H9 (cell line): ENCODE results near the gene NPHP4. TPM values are rescaled to one million over a fixed set of nuclear protein-coding genes. Genes with fewer than 3 reads are reported as not detected.

Experiments used
- DNase-seq: peaks from one replicate; pipeline ENCODE4 v3.0.0-alpha.2; 2017
- H2AFZ ChIP-seq: one replicate; pipeline ENCODE4 v1.6.1; 2013; ENCODE audit warnings: mild to moderate bottlenecking, low read length, control low read depth, moderate library complexity
- H2AK5ac ChIP-seq: 2 replicates; pipeline ENCODE4 v1.6.1; 2013; ENCODE audit warnings: low read length, control low read depth, mixed read lengths; ENCODE audit not compliant: insufficient read length
- H2BK120ac ChIP-seq: one replicate; pipeline ENCODE4 v1.6.1; 2013; ENCODE audit warnings: low read depth, mild to moderate bottlenecking, low read length, control low read depth, inconsistent platforms; ENCODE audit not compliant: poor library complexity, severe bottlenecking
- H2BK12ac ChIP-seq: 2 replicates; pipeline ENCODE4 v1.6.1; 2013; ENCODE audit warnings: low read length, control low read depth, mixed read lengths, low read depth; ENCODE audit not compliant: insufficient read length
- H2BK15ac ChIP-seq: 2 replicates; pipeline ENCODE4 v1.6.1; 2013; ENCODE audit warnings: low read depth, low read length, control low read depth
- H2BK20ac ChIP-seq: one replicate; pipeline ENCODE4 v1.6.1; 2013; ENCODE audit warnings: low read depth, mild to moderate bottlenecking, low read length, control low read depth, inconsistent platforms; ENCODE audit not compliant: poor library complexity, severe bottlenecking
- H2BK5ac ChIP-seq: 2 replicates; pipeline ENCODE4 v1.6.1; 2013; ENCODE audit warnings: low read length, control low read depth, mixed read lengths; ENCODE audit not compliant: insufficient read length
- H3K14ac ChIP-seq: 2 replicates; pipeline ENCODE4 v1.6.1; 2013; ENCODE audit warnings: low read length, control low read depth; ENCODE audit not compliant: insufficient read depth
- H3K18ac ChIP-seq: 2 replicates; pipeline ENCODE4 v1.6.1; 2013; ENCODE audit warnings: low read depth, mild to moderate bottlenecking, mixed read lengths, low read length, control low read depth; ENCODE audit not compliant: insufficient read length
- H3K23ac ChIP-seq: 2 replicates; pipeline ENCODE4 v1.6.1; 2013; ENCODE audit warnings: low read length, control low read depth, mixed read lengths, low read depth; ENCODE audit not compliant: insufficient read length
- H3K23me2 ChIP-seq: 2 replicates; pipeline ENCODE4 v1.6.1; 2013; ENCODE audit warnings: low read depth, mild to moderate bottlenecking, mixed read lengths, low read length, control low read depth; ENCODE audit not compliant: insufficient read length, poor library complexity, severe bottlenecking
- H3K27ac ChIP-seq: 2 replicates; pipeline ENCODE4 v1.5.1; 2013; ENCODE audit warnings: low read length, control low read depth, mixed read lengths, low read depth; ENCODE audit not compliant: insufficient read length
- H3K27me3 ChIP-seq: 2 replicates; pipeline ENCODE4 v1.6.1; 2013; ENCODE audit warnings: low read length, control low read depth, inconsistent platforms; ENCODE audit not compliant: insufficient read depth
- H3K4ac ChIP-seq: 2 replicates; pipeline ENCODE4 v1.6.1; 2013; ENCODE audit warnings: low read depth, mild to moderate bottlenecking, control low read depth, inconsistent platforms, low read length, moderate library complexity
- H3K4me1 ChIP-seq: 2 replicates; pipeline ENCODE4 v1.6.1; 2013; ENCODE audit warnings: low read length, control low read depth, inconsistent platforms; ENCODE audit not compliant: insufficient read depth
- H3K4me2 ChIP-seq: 2 replicates; pipeline ENCODE4 v1.6.1; 2013; ENCODE audit warnings: low read length, control low read depth, mixed read lengths; ENCODE audit not compliant: insufficient read length, insufficient read depth
- H3K56ac ChIP-seq: 2 replicates; pipeline ENCODE4 v1.6.1; 2013; ENCODE audit warnings: low read depth, mild to moderate bottlenecking, mixed read lengths, low read length, control low read depth; ENCODE audit not compliant: insufficient read length
- H3K79me1 ChIP-seq: 2 replicates; pipeline ENCODE4 v1.6.1; 2013; ENCODE audit warnings: low read depth, mild to moderate bottlenecking, moderate library complexity, low read length, control low read depth, inconsistent platforms; ENCODE audit not compliant: insufficient read depth, poor library complexity, severe bottlenecking
- H3K79me2 ChIP-seq: 2 replicates; pipeline ENCODE4 v1.6.1; 2013; ENCODE audit warnings: low read length, control low read depth, inconsistent platforms; ENCODE audit not compliant: insufficient read depth
- H3K9ac ChIP-seq: 2 replicates; pipeline ENCODE4 v1.6.1; 2013; ENCODE audit warnings: low read length, control low read depth, mixed read lengths; ENCODE audit not compliant: insufficient read length; ENCODE audit errors: extremely low read depth
- H3K9me3 ChIP-seq: one replicate; pipeline ENCODE4 v1.6.1; 2013; ENCODE audit warnings: low read depth, low read length, inconsistent platforms; ENCODE audit not compliant: control insufficient read depth
- H3T11ph ChIP-seq: one replicate; pipeline ENCODE4 v1.6.1; 2013; ENCODE audit warnings: mild to moderate bottlenecking, low read length, control low read depth, inconsistent platforms
- H4K20me1 ChIP-seq: one replicate; pipeline ENCODE4 v1.6.1; 2013; ENCODE audit not compliant: control insufficient read depth, insufficient read length, insufficient read depth
- H4K5ac ChIP-seq: 2 replicates; pipeline ENCODE4 v1.6.1; 2013; ENCODE audit warnings: low read depth, mild to moderate bottlenecking, mixed read lengths, low read length, control low read depth; ENCODE audit not compliant: insufficient read length
- H4K8ac ChIP-seq: replicated peaks from 2 replicates; pipeline ENCODE4 v1.6.1; 2013; ENCODE audit warnings: low read length, control low read depth, mixed read lengths, low read depth; ENCODE audit not compliant: insufficient read length
- H4K91ac ChIP-seq: 2 replicates; pipeline ENCODE4 v1.6.1; 2013; ENCODE audit warnings: low read depth, mild to moderate bottlenecking, moderate library complexity, mixed read lengths, low read length, control low read depth; ENCODE audit not compliant: insufficient read length
- H3K27ac Mint-ChIP-seq, 3 experiments: 2 replicates in 2 of 3; 3 replicates in 1 of 3; pipeline ENCODE4 v1.8.0; 2020 to 2021; ENCODE audit warnings: mixed read lengths in 3 of 3, mild to moderate bottlenecking in 1 of 3, moderate library complexity in 1 of 3
- H3K27me3 Mint-ChIP-seq: 2 replicates; pipeline ENCODE4 v1.8.0; 2021; ENCODE audit warnings: low read depth, mild to moderate bottlenecking, moderate library complexity, mixed read lengths
- H3K36me3 Mint-ChIP-seq, 3 experiments: 2 replicates in 2 of 3; 3 replicates in 1 of 3; pipeline ENCODE4 v1.8.0; 2020 to 2021; ENCODE audit warnings: low read depth in 3 of 3, mixed read lengths in 3 of 3; ENCODE audit not compliant: insufficient read depth in 1 of 3
- H3K4me1 Mint-ChIP-seq, 2 experiments: 2 replicates each; pipeline ENCODE4 v1.8.0; 2020; ENCODE audit warnings: mixed read lengths in 2 of 2
- H3K4me3 Mint-ChIP-seq, 2 experiments: 2 replicates in 1 of 2; 3 replicates in 1 of 2; pipeline ENCODE4 v1.8.0; 2020 to 2021; ENCODE audit warnings: mild to moderate bottlenecking in 2 of 2, mixed read lengths in 2 of 2, moderate library complexity in 1 of 2
- H3K9me3 Mint-ChIP-seq, 2 experiments: 2 replicates in 1 of 2; 3 replicates in 1 of 2; pipeline ENCODE4 v1.8.0; 2020; ENCODE audit warnings: mild to moderate bottlenecking in 2 of 2, mixed read lengths in 2 of 2, moderate library complexity in 1 of 2
- CTCF ChIP-seq: fragments of 200-600 bp; sonication (generic); conservative IDR thresholded peaks from 3 replicates; pipeline ENCODE4 v1.8.0; 2021; ENCODE audit warnings: antibody characterized with exemption, mild to moderate bottlenecking
- WGBS: extraction: QIAGEN DNeasy Blood & Tissue Kit; methylation state at CpG from one replicate; pipeline ENCODE4 v1.1.7; 2013; ENCODE audit warnings: missing lambda C conversion rate, low lambda C conversion rate, mixed read lengths; ENCODE audit not compliant: insufficient read length; ENCODE audit errors: extremely low coverage; 5-methylcytosine and 5-hydroxymethylcytosine counted together
- total RNA-seq: library from RNA; stranded (reverse); gene quantifications from 2 replicates; pipeline ENCODE4 v1.2.1, GENCODE V29; 2021

Gene NPHP4
- total RNA-seq, 1 experiment from 2014 or later: 17.6 TPM

DNA sequence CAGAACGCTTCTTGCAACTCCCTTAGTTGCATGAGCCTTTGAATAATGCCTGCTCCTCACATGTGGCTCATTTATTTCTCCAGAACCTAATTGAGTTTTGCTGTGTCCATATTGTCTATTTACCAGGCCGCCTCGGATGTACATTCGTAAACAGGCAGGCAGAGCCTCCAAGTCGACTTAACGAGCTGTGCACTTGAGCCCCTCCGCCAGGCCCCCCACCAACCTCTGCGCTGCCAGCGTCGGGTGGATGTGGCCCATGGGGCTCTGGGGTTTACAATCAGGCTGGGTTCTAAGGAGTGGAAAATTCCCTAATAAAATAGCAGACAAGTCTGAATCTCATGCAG lies 106.1 kb downstream of the NPHP4 start:
- Histone ChIP-seq H3K9me3 (no peaks in the 10 kb centered on the region), H2BK12ac (no peak overlapping the region), H4K20me1 (no peaks in the 10 kb centered on the region), H2BK15ac (no peak overlapping the region), H3K14ac (no peak overlapping the region), H3K23ac (no peak overlapping the region), H2AK5ac (no peak overlapping the region), H3K27me3 (no peaks in the 10 kb centered on the region), H3K27ac (no peak overlapping the region), H3K79me2 (no peaks in the 10 kb centered on the region), H3K56ac (no peak overlapping the region), H4K5ac (no peak overlapping the region), H3T11ph (no peak overlapping the region), H3K4me2 (no peak overlapping the region), H2BK5ac (no peak overlapping the region), H2BK20ac (no peak overlapping the region), H4K91ac (no peak overlapping the region), H4K8ac (no peak overlapping the region), H3K4me1 (no peaks in the 10 kb centered on the region), H2AFZ (no peak overlapping the region), H3K79me1 (no peaks in the 10 kb centered on the region), H3K18ac (no peak overlapping the region), H2BK120ac (no peak overlapping the region), H3K4ac (no peak overlapping the region), H3K9ac (no peak overlapping the region), H3K23me2 (no peaks in the 10 kb centered on the region)
- TF ChIP-seq CTCF: no peak
- peaks cover 14 to 33% (median 23%) of the 10 kb centered on the region in 3 experiments; a peak in 6 of 7 replicates for H3K36me3 Mint-ChIP-seq
- DNase-seq: no peak
- peaks cover 0 to 2% of the 10 kb centered on the region in 2 experiments; a peak in 2 of 5 replicates for H3K9me3 Mint-ChIP-seq
- no peak overlapping the region for H3K4me3 Mint-ChIP-seq
- H3K4me1 Mint-ChIP-seq: peaks cover 14 to 17% of the 10 kb centered on the region in 2 experiments
- peaks cover 2% of the 10 kb centered on the region; the same call in 1 of the 2 replicates for H3K27me3 Mint-ChIP-seq
- no CpG with 5 or more reads among the region's 10 CpGs for WGBS
- no peak overlapping the region for H3K27ac Mint-ChIP-seq
